Keratinocyte (primary cell): ENCODE data around the gene ZNF613. TPM values are rescaled to one million over a fixed set of nuclear protein-coding genes. Genes with fewer than 3 reads are reported as not detected.
"Not testable (repeated sequence)": the region's sequence is repeated elsewhere in the genome, so short reads cannot be mapped to it uniquely, and the experiment has no call there.

Experiments
- DNase-seq: peaks from one replicate; pipeline ENCODE4 v3.0.0-alpha.2; 2011; ENCODE audit warnings: low read depth, missing footprints, low spot score
- FAIRE-seq: peaks from 2 replicates; lab custom pipeline; 2011; peaks lifted over from hg19 to GRCh38; lab: Jason Lieb, UNC
- H2AFZ ChIP-seq: 2 replicates; pipeline ENCODE4 v1.6.0; 2012; ENCODE audit warnings: low read length, control low read depth, inconsistent platforms; ENCODE audit not compliant: control insufficient read depth
- H3K27ac ChIP-seq: 2 replicates; pipeline ENCODE4 v1.5.1; 2011; ENCODE audit warnings: low read length; ENCODE audit not compliant: control insufficient read depth, insufficient read depth
- H3K27me3 ChIP-seq: 3 replicates; pipeline ENCODE4 v1.6.0; 2011; ENCODE audit warnings: low read length; ENCODE audit not compliant: control insufficient read depth, insufficient read depth; ENCODE audit errors: extremely low read depth
- H3K36me3 ChIP-seq, 2 experiments: 2 replicates in 1 of 2; 3 replicates in 1 of 2; pipeline ENCODE4 v1.5.1; 2011; ENCODE audit warnings: low read length in 2 of 2, mild to moderate bottlenecking in 1 of 2; ENCODE audit not compliant: control insufficient read depth in 2 of 2, insufficient read depth in 2 of 2; ENCODE audit errors: extremely low read depth in 1 of 2
- H3K4me1 ChIP-seq: 3 replicates; pipeline ENCODE4 v1.5.1; 2011; ENCODE audit warnings: low read length; ENCODE audit not compliant: control insufficient read depth, insufficient read depth; ENCODE audit errors: extremely low read depth
- H3K4me2 ChIP-seq: 3 replicates; pipeline ENCODE4 v1.6.0; 2011; ENCODE audit warnings: low read depth, low read length; ENCODE audit not compliant: control insufficient read depth, insufficient read depth; ENCODE audit errors: extremely low read depth
- H3K4me3 ChIP-seq, 3 experiments: fragments of 200-600 bp in 1 of 3; sonication (generic) in 1 of 3; 2 replicates in 2 of 3; 3 replicates in 1 of 3; pipeline ENCODE4 v1.5.1; 2011 to 2016; ENCODE audit warnings: low read length in 3 of 3, mild to moderate bottlenecking in 3 of 3, control low read depth in 2 of 3, inconsistent platforms in 1 of 3, low read depth in 1 of 3, mixed read lengths in 1 of 3, mixed run types in 1 of 3, moderate library complexity in 1 of 3; ENCODE audit not compliant: control insufficient read depth in 2 of 3, insufficient read depth in 2 of 3; ENCODE audit errors: extremely low read depth in 1 of 3
- H3K79me2 ChIP-seq: 2 replicates; pipeline ENCODE4 v1.6.0; 2012; ENCODE audit warnings: low read length; ENCODE audit not compliant: control insufficient read depth, insufficient read depth
- H3K9ac ChIP-seq: 3 replicates; pipeline ENCODE4 v1.6.0; 2011; ENCODE audit warnings: low read length; ENCODE audit not compliant: control insufficient read depth, insufficient read depth; ENCODE audit errors: extremely low read depth
- H3K9me1 ChIP-seq: 3 replicates; pipeline ENCODE4 v1.6.0; 2011; ENCODE audit warnings: low read length; ENCODE audit not compliant: control insufficient read depth, insufficient read depth; ENCODE audit errors: extremely low read depth
- H3K9me3 ChIP-seq: 2 replicates; pipeline ENCODE4 v1.5.1; 2012; ENCODE audit warnings: low read depth, low read length; ENCODE audit not compliant: control insufficient read depth
- H4K20me1 ChIP-seq: 3 replicates; pipeline ENCODE4 v1.6.0; 2011; ENCODE audit warnings: low read length; ENCODE audit not compliant: control insufficient read depth, insufficient read depth; ENCODE audit errors: extremely low read depth
- CTCF ChIP-seq, 3 experiments: IDR thresholded peaks in 1 of 3; conservative IDR thresholded peaks in 1 of 3; optimal IDR thresholded peaks in 1 of 3; 2 replicates in 2 of 3; 3 replicates in 1 of 3; pipeline versions ENCODE3 to v1.5.1; 2011; ENCODE audit warnings: low read length in 3 of 3, mild to moderate bottlenecking in 3 of 3, moderate library complexity in 2 of 3, control low read depth in 1 of 3, inconsistent platforms in 1 of 3; ENCODE audit not compliant: insufficient read depth in 2 of 3; ENCODE audit errors: extremely low read depth in 1 of 3
- EZH2 ChIP-seq: IDR thresholded peaks from one replicate; pipeline ENCODE4 v1.6.1; 2012; ENCODE audit warnings: inconsistent platforms, mild to moderate bottlenecking, low read length, moderate library complexity
- dilution Hi-C: fragments of 300-500 bp; cut with MboI; formaldehyde crosslinking; loops from one replicate; pipeline ENCODE4 v1.7.0; 2020; ENCODE audit warnings: low sequenced_read_pairs; ENCODE audit not compliant: extremely low pct_ligation_motif_present
- polyA plus RNA-seq, 5 experiments: library from polyadenylated mRNA; depleted of rRNA in 3 of 5; stranded (reverse) in 3 of 5; stranded (forward) in 1 of 5; unstranded in 1 of 5; fragments of >200 nt; gene quantifications; 1 replicate in 1 of 5; 2 replicates in 3 of 5; 3 replicates in 1 of 5; pipeline versions ENCODE4 v1.2.1 to v1.2.3, GENCODE V29; 2011 to 2012; ENCODE audit warnings: missing spikeins in 2 of 5, low read depth in 1 of 5, low replicate concordance in 1 of 5

ZNF613 gene
- polyA plus RNA-seq, 1 donor (not counting 4 experiments of a cell fraction or from before 2014, with no cell fraction given), result 4.9 TPM

GRCh38 chr19:51971624-51972023 is 44.4 kb downstream of the ZNF613 start:
- FAIRE-seq (no peak), DNase-seq (no peak)
- Histone ChIP-seq H2AFZ (no peak overlapping the region), H3K4me1 (no peaks in the 10 kb centered on the region), H3K27me3 (no peaks in the 10 kb centered on the region), H3K4me3 (no peak overlapping the region), H3K27ac (no peak overlapping the region), H3K79me2 (no peaks in the 10 kb centered on the region), H3K36me3 (peaks cover 7 to 23% of the 10 kb centered on the region in 2 experiments), H3K9me3 (peaks cover 19% of the 10 kb centered on the region), H3K4me2 (no peak overlapping the region), H4K20me1 (no peaks in the 10 kb centered on the region), H3K9me1 (no peaks in the 10 kb centered on the region), H3K9ac (no peak overlapping the region)
- dilution Hi-C loops, result no loop called here
- no peak for TF ChIP-seq EZH2
- no peak for TF ChIP-seq CTCF (optimal IDR thresholded peaks at IDR 0.05 in 1 of 3, IDR thresholded peaks at IDR 0.05 in 1 of 3, conservative IDR thresholded peaks at IDR 0.05 in 1 of 3; ENCODE audit: extremely low read depth in 1 of 3, insufficient read depth in 2 of 3, low read length in 3 of 3)

GRCh38 chr19:51975787-51976186 is 48.5 kb downstream of the ZNF613 start:
- DNase-seq, H3K27ac ChIP-seq, H3K4me2 ChIP-seq, FAIRE-seq, H3K9me1 ChIP-seq, H3K9ac ChIP-seq, H2AFZ ChIP-seq, H3K27me3 ChIP-seq, H3K79me2 ChIP-seq, H3K36me3 ChIP-seq, H3K4me1 ChIP-seq, H4K20me1 ChIP-seq, H3K4me3 ChIP-seq, dilution Hi-C loops: not testable (repeated sequence)
- H3K9me3 ChIP-seq, result peaks cover 22% of the 10 kb centered on the region

- Histone ChIP-seq H3K27me3 (no peaks in the 10 kb centered on the region), H3K4me1 (no peaks in the 10 kb centered on the region), H4K20me1 (no peaks in the 10 kb centered on the region), H3K9me1 (no peaks in the 10 kb centered on the region), H3K9me3 (peaks cover 15% of the 10 kb centered on the region), H3K36me3 (peaks cover 0 to 7% of the 10 kb centered on the region in 2 experiments), H2AFZ (no peak overlapping the region), H3K9ac (no peak overlapping the region), H3K79me2 (peaks cover 7% of the 10 kb centered on the region), H3K27ac (no peak overlapping the region), H3K4me3 (no peak overlapping the region), H3K4me2 (no peak overlapping the region)
- TF ChIP-seq CTCF (optimal IDR thresholded peaks at IDR 0.05 in 1 of 3, IDR thresholded peaks at IDR 0.05 in 1 of 3, conservative IDR thresholded peaks at IDR 0.05 in 1 of 3; ENCODE audit: extremely low read depth in 1 of 3, insufficient read depth in 2 of 3, low read length in 3 of 3), result no peak
- TF ChIP-seq EZH2, result no peak
- no peak for FAIRE-seq
- dilution Hi-C loops, result no loop called here
- no peak for DNase-seq
Measured at GRCh38 chr19:51976852-51977251, 49.6 kb downstream of the ZNF613 start.
